ENCODE data around the gene SUCO.

DNA sequence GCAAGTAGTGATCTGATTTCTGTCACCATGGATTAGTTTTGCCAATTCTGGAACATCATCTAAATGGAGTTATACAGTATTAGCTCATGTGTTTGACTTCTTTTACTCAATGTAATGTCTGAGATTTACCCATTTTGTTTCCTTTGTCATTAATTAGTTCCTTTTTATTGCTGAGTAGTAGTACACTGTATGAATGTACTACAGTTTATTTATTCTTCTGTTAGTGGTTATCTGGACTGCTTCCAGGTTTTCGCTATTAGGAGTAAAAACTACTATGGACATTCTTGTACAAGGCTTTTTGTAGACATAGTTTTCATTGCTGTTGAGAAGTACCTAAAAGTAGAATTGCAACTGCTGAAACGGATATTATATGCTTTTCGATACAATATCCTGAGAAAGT, 14.1 kb downstream of the SUCO start:
- TF ChIP-seq, protein P1, sequence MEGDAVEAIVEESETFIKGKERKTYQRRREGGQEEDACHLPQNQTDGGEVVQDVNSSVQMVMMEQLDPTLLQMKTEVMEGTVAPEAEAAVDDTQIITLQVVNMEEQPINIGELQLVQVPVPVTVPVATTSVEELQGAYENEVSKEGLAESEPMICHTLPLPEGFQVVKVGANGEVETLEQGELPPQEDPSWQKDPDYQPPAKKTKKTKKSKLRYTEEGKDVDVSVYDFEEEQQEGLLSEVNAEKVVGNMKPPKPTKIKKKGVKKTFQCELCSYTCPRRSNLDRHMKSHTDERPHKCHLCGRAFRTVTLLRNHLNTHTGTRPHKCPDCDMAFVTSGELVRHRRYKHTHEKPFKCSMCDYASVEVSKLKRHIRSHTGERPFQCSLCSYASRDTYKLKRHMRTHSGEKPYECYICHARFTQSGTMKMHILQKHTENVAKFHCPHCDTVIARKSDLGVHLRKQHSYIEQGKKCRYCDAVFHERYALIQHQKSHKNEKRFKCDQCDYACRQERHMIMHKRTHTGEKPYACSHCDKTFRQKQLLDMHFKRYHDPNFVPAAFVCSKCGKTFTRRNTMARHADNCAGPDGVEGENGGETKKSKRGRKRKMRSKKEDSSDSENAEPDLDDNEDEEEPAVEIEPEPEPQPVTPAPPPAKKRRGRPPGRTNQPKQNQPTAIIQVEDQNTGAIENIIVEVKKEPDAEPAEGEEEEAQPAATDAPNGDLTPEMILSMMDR (IDR thresholded peaks at IDR 0.05): no peak
- TF ChIP-seq POLR2A (IDR thresholded peaks at IDR 0.05): no peak
